KOPT-K1 (cell line): ENCODE measurements around the gene NFX1.
"Not testable (repeated sequence)": the region's sequence is repeated elsewhere in the genome, so short reads cannot be mapped to it uniquely, and the experiment has no call there.

Experiments used
- H3K27ac ChIP-seq: fragments of 200-600 bp; sonication (generic); 2 replicates; pipeline ENCODE4 v1.5.1; 2016; ENCODE audit warnings: antibody characterized with exemption, mild to moderate bottlenecking, low read depth, low read length; ENCODE audit not compliant: poor library complexity, severe bottlenecking
- H3K36me3 ChIP-seq: fragments of 200-600 bp; sonication (generic); 2 replicates; pipeline ENCODE4 v1.5.1; 2017; ENCODE audit warnings: antibody characterized with exemption, mild to moderate bottlenecking, low read length, moderate library complexity; ENCODE audit not compliant: insufficient read depth
- H3K9me3 ChIP-seq: fragments of 200-600 bp; sonication (generic); 2 replicates; pipeline ENCODE4 v1.5.1; 2017; ENCODE audit warnings: antibody characterized with exemption, low read length, mild to moderate bottlenecking; ENCODE audit not compliant: insufficient read depth, poor library complexity, severe bottlenecking

The NFX1 gene

DNA sequence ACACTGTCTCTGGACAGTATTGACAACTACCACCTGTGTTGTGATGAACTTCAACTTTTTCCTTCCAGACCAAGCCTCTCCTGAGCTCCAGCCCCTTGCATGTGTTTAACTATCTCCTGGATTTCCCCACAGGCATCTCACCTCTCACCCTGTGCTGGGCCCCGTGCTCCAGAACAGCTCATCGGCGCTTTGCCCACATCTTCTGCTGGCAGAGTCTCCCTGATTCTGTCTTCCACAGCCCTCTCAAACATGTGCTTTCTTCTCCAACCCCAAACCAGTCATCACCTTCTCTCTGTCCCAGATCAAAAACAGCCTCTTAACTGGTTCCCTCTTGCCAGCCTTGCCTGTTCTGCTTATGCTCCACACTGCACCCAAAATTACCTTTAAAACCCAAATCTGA is 103.7 kb downstream of the NFX1 start:
- not testable (repeated sequence) for H3K27ac ChIP-seq, H3K9me3 ChIP-seq, H3K36me3 ChIP-seq

DNA sequence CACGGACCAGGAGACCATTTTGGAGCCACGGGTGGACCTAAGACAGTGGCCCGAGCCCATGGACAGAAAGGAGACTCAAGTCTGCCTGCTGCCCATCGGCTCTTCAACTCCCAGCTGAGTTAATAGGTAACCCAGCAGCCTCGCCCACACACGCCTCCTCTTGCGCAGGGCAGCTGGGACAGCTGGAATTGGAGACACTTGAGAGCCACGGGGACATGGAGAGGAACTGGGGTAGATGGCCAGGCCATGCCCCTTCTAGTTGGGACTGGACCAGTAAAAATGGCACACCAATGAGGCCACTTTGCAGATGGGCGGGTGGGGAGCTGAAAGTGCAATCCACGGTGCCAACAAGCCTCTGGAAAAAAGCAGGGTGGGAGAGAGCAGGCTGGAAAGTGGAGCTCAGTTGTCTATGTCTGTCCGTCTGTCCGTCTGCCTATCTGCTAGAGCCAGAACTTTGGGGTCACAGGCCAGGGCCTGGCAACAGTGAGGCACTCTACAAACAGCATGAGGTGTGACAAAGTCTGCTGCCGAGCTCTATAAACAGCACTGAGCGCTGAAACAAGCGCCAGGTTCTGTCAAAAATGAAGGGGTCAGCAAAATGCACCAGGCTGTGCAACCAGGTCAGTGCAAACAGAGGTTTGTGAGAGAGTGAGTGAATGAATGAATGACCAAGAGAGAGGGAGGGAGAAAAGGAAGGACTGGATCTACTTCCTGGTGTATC is 105.0 kb downstream of the NFX1 start:
- H3K9me3 ChIP-seq, H3K36me3 ChIP-seq: not testable (repeated sequence)

GRCh38 chr9:33397801-33398200 is 107.5 kb downstream of the NFX1 start:
- H3K36me3 ChIP-seq, H3K9me3 ChIP-seq, H3K27ac ChIP-seq: not testable (repeated sequence)

More for the DNA sequence above, 105.0 kb downstream of the NFX1 start:
- not testable (repeated sequence) for H3K27ac ChIP-seq

- not testable (repeated sequence) for H3K36me3 ChIP-seq, H3K27ac ChIP-seq
These were observed 108.7 kb downstream of the NFX1 start for GRCh38 chr9:33399047-33399446.

GRCh38 chr9:33401809-33402208 is 111.5 kb downstream of the NFX1 start:
- H3K9me3 ChIP-seq, H3K27ac ChIP-seq, H3K36me3 ChIP-seq: not testable (repeated sequence)

More at GRCh38 chr9:33399047-33399446, 108.7 kb downstream of the NFX1 start:
- H3K9me3 ChIP-seq: not testable (repeated sequence)

DNA sequence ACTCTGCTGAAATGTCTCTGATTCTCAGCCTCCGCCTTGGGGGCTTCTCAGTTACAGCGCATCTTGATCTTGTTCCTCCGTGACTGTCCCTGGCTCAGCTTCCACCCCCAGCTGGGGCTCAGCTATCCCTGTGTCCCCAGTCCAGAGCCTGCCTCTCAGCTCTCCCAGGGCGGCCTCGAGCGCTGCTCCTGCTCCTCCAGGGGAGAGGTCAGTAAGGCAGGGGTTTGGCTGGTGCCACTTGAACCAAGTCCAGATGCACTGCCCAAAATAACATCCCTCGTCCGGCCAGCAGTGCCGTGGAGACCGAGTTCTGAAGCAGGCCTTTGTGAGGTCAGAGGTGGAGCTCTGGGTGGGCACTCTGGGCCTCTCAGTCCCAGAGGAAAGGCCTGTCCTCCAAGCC is 112.1 kb downstream of the NFX1 start, which contains the start of gene AQP7:
AQP7 (minus strand) TSS at position 198 of the 400 bp plus-strand sequence. CDS start 1,306 bp downstream, outside the sequence.
- H3K36me3 ChIP-seq, H3K27ac ChIP-seq, H3K9me3 ChIP-seq: not testable (repeated sequence)

DNA sequence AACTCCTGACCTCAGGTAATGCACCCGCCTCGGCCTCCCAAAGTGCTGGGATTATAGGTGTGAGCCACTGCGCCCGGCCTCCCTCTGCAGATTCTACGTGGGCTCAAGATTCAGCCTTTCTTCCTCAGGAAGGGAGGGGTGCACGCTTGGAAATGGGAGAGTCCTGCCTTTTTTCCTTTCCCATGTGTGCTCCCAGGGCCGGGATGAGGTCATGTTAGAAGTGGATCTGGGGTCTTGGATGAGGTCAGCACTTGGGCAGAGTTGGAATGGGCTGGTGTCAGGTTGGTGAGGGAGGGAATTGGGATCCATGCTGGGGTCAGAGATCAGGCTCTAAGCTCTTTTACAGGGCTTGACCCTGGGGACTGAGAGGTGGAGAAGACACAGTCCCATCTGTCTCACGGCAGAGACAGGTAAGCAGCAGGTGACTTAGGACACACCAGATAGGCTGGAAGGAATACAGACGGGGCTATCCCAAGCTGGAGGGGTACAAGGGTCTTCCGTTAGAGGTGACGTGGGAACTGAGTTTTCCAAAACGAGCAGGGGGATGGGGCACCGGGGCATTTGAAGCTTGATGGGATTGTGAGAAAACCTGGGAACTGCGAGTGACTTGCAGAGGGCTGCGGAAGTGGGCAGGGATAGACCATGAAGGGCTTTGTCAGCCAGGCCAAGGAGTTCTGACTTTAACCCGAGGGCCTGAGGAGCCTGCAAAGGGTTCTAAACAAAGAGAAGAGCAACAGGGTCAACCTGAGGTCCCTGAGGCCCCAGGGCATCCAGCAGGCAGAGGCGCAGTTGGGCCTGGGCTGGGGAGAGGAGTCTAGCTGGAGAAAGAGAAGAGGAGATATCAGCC is 113.8 kb downstream of the NFX1 start:
- Histone ChIP-seq H3K36me3 (no peaks in the 10 kb centered on the region), H3K27ac (no peak overlapping the region), H3K9me3 (no peaks in the 10 kb centered on the region)

- no peaks in the 10 kb centered on the region for H3K9me3 ChIP-seq
- H3K27ac ChIP-seq: no peak overlapping the region
- H3K36me3 ChIP-seq: no peaks in the 10 kb centered on the region
These were observed 114.6 kb downstream of the NFX1 start for GRCh38 chr9:33404788-33405362.

DNA sequence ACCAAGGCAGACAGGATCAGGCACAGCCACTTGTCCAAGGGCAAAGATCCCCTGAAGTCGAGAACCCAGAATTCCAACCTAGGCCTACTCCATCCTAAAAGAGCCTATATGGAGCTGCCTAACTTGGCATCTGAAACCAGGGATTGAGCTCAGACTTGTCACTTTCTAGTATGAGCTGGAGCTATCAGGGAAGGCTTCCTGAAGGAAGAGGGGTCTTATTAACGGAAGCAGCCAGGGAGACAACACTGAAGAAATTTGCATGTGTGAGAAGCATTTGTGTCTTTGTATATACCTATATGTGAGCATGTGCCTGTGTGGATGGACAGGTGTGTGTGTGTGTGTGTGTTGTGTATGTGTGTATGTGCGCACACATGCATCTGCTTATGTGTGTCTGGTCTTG is 116.7 kb downstream of the NFX1 start:
- Histone ChIP-seq H3K27ac (no peak overlapping the region), H3K9me3 (no peaks in the 10 kb centered on the region)

GRCh38 chr9:33408087-33408486 is 117.8 kb downstream of the NFX1 start:
- H3K9me3 ChIP-seq: no peaks in the 10 kb centered on the region
- H3K27ac ChIP-seq: no peak overlapping the region
- H3K36me3 ChIP-seq: no peaks in the 10 kb centered on the region

More for the DNA sequence above, 116.7 kb downstream of the NFX1 start:
- H3K36me3 ChIP-seq: no peaks in the 10 kb centered on the region

GRCh38 chr9:33414268-33414667 is 124.0 kb downstream of the NFX1 start:
- H3K36me3 ChIP-seq: no peaks in the 10 kb centered on the region
- H3K9me3 ChIP-seq: no peaks in the 10 kb centered on the region
- no peak overlapping the region for H3K27ac ChIP-seq

DNA sequence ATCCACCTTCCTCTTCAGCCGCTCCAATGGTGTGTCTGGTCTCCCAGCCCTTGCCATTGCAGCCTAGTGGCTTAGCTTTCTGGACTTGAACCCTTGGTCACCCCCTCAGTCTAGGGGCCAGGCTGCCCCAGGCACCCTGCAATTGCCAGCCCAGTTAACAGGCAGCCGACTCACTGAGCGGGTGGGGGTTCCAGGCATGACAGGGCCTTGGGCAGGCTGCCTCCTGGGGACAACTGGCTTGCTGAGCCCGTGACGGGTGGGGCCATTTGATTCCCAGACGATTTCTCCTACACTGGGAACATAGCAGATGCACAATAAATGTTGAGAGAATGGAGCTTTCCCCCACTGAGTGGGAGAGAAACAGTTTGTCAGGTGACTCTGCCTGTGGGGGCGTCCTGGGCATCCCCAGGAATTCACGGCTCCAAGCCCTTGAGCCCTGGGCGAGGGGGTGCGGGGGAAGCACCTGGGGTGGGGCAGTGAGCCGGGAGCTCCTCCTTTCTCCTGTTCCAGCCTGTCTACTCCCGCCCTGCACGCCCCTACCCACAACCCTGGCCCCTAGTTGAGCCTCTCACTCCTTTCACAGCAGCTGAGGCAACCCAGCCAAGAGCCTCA is 124.7 kb downstream of the NFX1 start:
- no peak overlapping the region for H3K27ac ChIP-seq
- H3K9me3 ChIP-seq: no peaks in the 10 kb centered on the region
- H3K36me3 ChIP-seq: no peaks in the 10 kb centered on the region

DNA sequence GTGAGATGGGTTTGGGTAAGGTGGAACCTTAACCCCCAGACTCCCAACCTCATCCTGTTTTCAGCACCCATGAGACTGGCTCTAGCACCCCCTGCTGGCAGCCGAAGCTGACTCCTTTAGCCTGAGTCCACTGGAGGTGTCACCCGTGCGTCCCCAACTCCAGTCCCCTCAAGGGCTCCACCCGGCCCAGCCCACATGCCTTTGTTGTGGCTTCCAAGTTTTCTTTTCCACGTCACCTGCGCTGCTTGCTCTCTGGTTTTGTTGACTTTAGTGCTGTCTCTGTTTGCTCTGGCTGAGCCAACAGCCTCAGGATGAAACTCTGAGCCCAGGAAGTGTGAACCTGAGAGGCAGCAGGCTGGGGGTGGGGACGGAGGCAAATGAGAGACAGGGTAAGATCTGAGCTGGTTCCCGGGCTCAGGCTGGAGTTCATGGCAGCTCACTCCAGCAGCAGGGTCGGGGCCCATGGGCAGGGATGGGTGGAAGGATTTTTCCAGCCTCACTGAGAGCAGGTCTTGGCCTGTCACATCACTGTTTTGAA is 125.3 kb downstream of the NFX1 start:
- H3K27ac ChIP-seq: peak overlapping the region; percentile 61
- H3K9me3 ChIP-seq: no peaks in the 10 kb centered on the region
- H3K36me3 ChIP-seq: no peaks in the 10 kb centered on the region

DNA sequence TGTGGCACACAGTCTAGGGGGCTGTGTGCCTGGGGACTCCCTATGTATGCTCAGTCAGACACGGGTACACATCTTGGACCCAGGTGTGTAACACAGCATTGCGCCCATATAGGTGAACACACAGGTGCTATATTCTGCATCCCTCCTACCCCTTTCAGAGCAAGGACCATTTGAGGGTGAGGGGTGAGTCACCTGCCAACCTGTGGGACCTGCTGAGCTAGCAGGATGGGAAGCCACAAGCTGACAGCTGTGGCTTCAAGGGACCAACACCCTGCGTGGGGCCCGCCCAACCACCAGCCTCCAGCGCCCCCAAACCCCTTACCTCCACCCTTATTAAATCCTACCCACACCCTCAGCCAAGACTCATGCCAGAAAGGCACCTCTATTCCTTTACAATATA is 126.7 kb downstream of the NFX1 start:
- no peaks in the 10 kb centered on the region for H3K9me3 ChIP-seq
- no peak overlapping the region for H3K27ac ChIP-seq
- H3K36me3 ChIP-seq: no peaks in the 10 kb centered on the region

- H3K27ac ChIP-seq: no peak overlapping the region
- H3K36me3 ChIP-seq: no peaks in the 10 kb centered on the region
- no peaks in the 10 kb centered on the region for H3K9me3 ChIP-seq
These were observed 127.8 kb downstream of the NFX1 start for GRCh38 chr9:33418090-33418489.
